DOHH2 (cell line): Measurements from ENCODE around the gene CCND2.

ENCODE experiments used
- H3F3A ChIP-seq: fragments of 200-600 bp; sonication (generic), shearing (Covaris generic); 2 replicates; pipeline ENCODE4 v1.6.0; 2016; ENCODE audit warnings: antibody characterized with exemption, mild to moderate bottlenecking; ENCODE audit not compliant: control insufficient read depth, insufficient read depth
- H3K27ac ChIP-seq: fragments of 200-600 bp; sonication (generic); 2 replicates; pipeline ENCODE4 v1.5.1; 2014; ENCODE audit warnings: low read depth, mild to moderate bottlenecking, low read length, moderate library complexity
- H3K27me3 ChIP-seq: fragments of 200-600 bp; sonication (generic); 2 replicates; pipeline ENCODE4 v1.6.1; 2014; ENCODE audit warnings: mild to moderate bottlenecking, low read length, mixed read lengths; ENCODE audit not compliant: control insufficient read depth
- H3K36me3 ChIP-seq: fragments of 200-600 bp; sonication (generic); 2 replicates; pipeline ENCODE4 v1.6.1; 2014; ENCODE audit warnings: mild to moderate bottlenecking, low read length, moderate library complexity, mixed read lengths; ENCODE audit not compliant: control insufficient read depth
- H3K4me1 ChIP-seq: fragments of 200-600 bp; sonication (generic); 2 replicates; pipeline ENCODE4 v1.6.1; 2014; ENCODE audit warnings: mild to moderate bottlenecking, low read length, mixed read lengths; ENCODE audit not compliant: control insufficient read depth
- H3K4me2 ChIP-seq: fragments of 200-600 bp; sonication (generic); 2 replicates; pipeline ENCODE4 v1.6.0; 2014; ENCODE audit warnings: mild to moderate bottlenecking, low read length, moderate library complexity
- H3K4me3 ChIP-seq: fragments of 200-600 bp; sonication (generic); 2 replicates; pipeline ENCODE4 v1.5.1; 2014; ENCODE audit warnings: mild to moderate bottlenecking, low read length, mixed read lengths
- H3K79me2 ChIP-seq: fragments of 200-600 bp; sonication (generic); 2 replicates; pipeline ENCODE4 v1.6.1; 2014; ENCODE audit warnings: mild to moderate bottlenecking, low read length, mixed read lengths; ENCODE audit not compliant: control insufficient read depth
- H3K9me2 ChIP-seq: fragments of 200-600 bp; sonication (generic); replicated peaks from 2 replicates; pipeline ENCODE4 v1.6.1; 2014; ENCODE audit warnings: mild to moderate bottlenecking, low read length, mixed read lengths; ENCODE audit not compliant: control insufficient read depth
- H3K9me3 ChIP-seq: fragments of 200-600 bp; sonication (generic); 2 replicates; pipeline ENCODE4 v1.6.1; 2014; ENCODE audit warnings: antibody characterized with exemption, low read length, mixed read lengths; ENCODE audit not compliant: control insufficient read depth, insufficient read depth
- H4K20me1 ChIP-seq: fragments of 200-600 bp; sonication (generic); 2 replicates; pipeline ENCODE4 v1.6.0; 2014; ENCODE audit warnings: low read depth, mild to moderate bottlenecking, antibody characterized with exemption, low read length, moderate library complexity; ENCODE audit not compliant: control insufficient read depth, insufficient read depth
- CTCF ChIP-seq: fragments of 200-600 bp; sonication (generic); IDR thresholded peaks from one replicate; pipeline ENCODE4 v1.5.1; 2014; ENCODE audit warnings: antibody characterized with exemption, mild to moderate bottlenecking, low read depth, low read length; ENCODE audit not compliant: poor library complexity, severe bottlenecking
- EZH2phosphoT487 ChIP-seq: fragments of 200-600 bp; sonication (generic); IDR thresholded peaks from 2 replicates; pipeline ENCODE4 v1.6.1; 2017; ENCODE audit warnings: borderline replicate concordance, mild to moderate bottlenecking, antibody characterized with exemption, low read length, moderate library complexity, mixed read lengths

Gene CCND2

GRCh38 chr12:4311776-4312175 is 38.2 kb downstream of the CCND2 start:
- Histone ChIP-seq H3K36me3 (no peaks in the 10 kb centered on the region), H3K4me2 (no peak overlapping the region)

GRCh38 chr12:4312251-4312650 is 38.7 kb downstream of the CCND2 start:
- TF ChIP-seq EZH2phosphoT487 (no peak), CTCF (no peak)
- no peaks in the 10 kb centered on the region for H3K36me3 ChIP-seq
- H3K79me2 ChIP-seq, result no peaks in the 10 kb centered on the region
- H3K27ac ChIP-seq, result no peak overlapping the region
- H3K4me3 ChIP-seq, result no peak overlapping the region
- no peaks in the 10 kb centered on the region for H3K9me2 ChIP-seq
- no peaks in the 10 kb centered on the region for H4K20me1 ChIP-seq
- H3K4me1 ChIP-seq, result no peaks in the 10 kb centered on the region
- peaks cover 9% of the 10 kb centered on the region; the same call in 1 of the 2 replicates for H3K27me3 ChIP-seq
- H3K4me2 ChIP-seq, result no peak overlapping the region
- H3K9me3 ChIP-seq, result no peaks in the 10 kb centered on the region
- no peaks in the 10 kb centered on the region for H3F3A ChIP-seq

More at GRCh38 chr12:4311776-4312175, 38.2 kb downstream of the CCND2 start:
- no peaks in the 10 kb centered on the region for H3K9me3 ChIP-seq
- H3K27ac ChIP-seq, result no peak overlapping the region
- H3K4me3 ChIP-seq, result no peak overlapping the region
- H4K20me1 ChIP-seq, result no peaks in the 10 kb centered on the region
- TF ChIP-seq EZH2phosphoT487 (no peak), CTCF (no peak)
- peaks cover 9% of the 10 kb centered on the region; the same call in 1 of the 2 replicates for H3K27me3 ChIP-seq
- no peaks in the 10 kb centered on the region for H3F3A ChIP-seq
- H3K4me1 ChIP-seq, result no peaks in the 10 kb centered on the region
- no peaks in the 10 kb centered on the region for H3K9me2 ChIP-seq
- no peaks in the 10 kb centered on the region for H3K79me2 ChIP-seq

GRCh38 chr12:4320497-4320852 is 46.9 kb downstream of the CCND2 start:
- no peaks in the 10 kb centered on the region for H3F3A ChIP-seq
- no peaks in the 10 kb centered on the region for H3K9me3 ChIP-seq
- no peaks in the 10 kb centered on the region for H3K27me3 ChIP-seq
- H3K79me2 ChIP-seq, result peaks cover 35% of the 10 kb centered on the region
- no peaks in the 10 kb centered on the region for H4K20me1 ChIP-seq
- H3K9me2 ChIP-seq, result no peaks in the 10 kb centered on the region
- peaks cover 16% of the 10 kb centered on the region for H3K4me1 ChIP-seq
- 0 out of 2 replicates have a peak overlapping the region, but pooled peaks have one; percentile 11 for H3K27ac ChIP-seq
- peak overlapping the region; percentile 96 for H3K4me2 ChIP-seq
- TF ChIP-seq EZH2phosphoT487 (no peak), CTCF (no peak)
- H3K4me3 ChIP-seq, result peak overlapping the region; percentile 88
- peaks cover 3% of the 10 kb centered on the region; the same call in 1 of the 2 replicates for H3K36me3 ChIP-seq
